ENCODE measurements around the gene PEF1.

PEF1 gene

DNA sequence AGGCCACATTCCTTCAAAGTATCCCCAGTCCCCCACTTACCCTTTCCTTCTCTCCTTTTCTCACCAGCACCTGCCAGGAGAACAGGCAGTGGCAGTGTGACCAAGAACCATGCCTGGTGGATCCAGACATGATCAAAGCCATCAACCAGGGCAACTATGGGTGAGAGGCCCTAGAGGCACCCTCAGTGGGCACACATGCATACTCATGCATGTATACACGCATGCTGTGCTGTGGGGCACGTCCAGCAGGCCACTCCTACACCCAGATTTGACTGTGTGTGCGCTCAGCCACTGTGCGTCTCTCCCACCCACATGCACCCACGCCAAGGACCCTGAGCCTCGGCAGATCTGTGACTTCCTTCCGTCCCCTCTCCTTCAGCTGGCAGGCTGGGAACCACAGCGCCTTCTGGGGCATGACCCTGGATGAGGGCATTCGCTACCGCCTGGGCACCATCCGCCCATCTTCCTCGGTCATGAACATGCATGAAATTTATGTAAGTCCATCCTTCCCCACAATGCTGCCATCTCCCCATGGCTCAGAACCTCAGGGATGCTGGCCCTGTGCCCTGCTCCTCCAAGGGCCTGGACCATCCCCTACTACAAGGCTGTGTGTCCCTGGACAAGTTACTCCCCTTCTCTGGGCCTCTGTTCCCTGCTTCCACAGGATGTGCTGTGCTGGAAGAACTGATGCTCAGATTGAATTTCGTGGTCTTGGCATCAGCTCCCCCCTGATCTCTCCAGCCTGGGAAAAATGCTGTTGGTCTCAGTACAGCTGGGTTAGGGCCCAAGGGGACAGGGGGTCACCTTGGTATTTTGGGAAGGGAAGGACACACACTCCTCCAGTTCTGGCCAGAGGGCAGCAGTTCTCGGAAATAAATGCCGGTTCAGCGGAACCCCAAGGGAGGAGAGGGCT lies 61.3 kb downstream of the PEF1 start:
- peak in 1 of 2 experiments; percentile 1 for DNase-seq

DNA sequence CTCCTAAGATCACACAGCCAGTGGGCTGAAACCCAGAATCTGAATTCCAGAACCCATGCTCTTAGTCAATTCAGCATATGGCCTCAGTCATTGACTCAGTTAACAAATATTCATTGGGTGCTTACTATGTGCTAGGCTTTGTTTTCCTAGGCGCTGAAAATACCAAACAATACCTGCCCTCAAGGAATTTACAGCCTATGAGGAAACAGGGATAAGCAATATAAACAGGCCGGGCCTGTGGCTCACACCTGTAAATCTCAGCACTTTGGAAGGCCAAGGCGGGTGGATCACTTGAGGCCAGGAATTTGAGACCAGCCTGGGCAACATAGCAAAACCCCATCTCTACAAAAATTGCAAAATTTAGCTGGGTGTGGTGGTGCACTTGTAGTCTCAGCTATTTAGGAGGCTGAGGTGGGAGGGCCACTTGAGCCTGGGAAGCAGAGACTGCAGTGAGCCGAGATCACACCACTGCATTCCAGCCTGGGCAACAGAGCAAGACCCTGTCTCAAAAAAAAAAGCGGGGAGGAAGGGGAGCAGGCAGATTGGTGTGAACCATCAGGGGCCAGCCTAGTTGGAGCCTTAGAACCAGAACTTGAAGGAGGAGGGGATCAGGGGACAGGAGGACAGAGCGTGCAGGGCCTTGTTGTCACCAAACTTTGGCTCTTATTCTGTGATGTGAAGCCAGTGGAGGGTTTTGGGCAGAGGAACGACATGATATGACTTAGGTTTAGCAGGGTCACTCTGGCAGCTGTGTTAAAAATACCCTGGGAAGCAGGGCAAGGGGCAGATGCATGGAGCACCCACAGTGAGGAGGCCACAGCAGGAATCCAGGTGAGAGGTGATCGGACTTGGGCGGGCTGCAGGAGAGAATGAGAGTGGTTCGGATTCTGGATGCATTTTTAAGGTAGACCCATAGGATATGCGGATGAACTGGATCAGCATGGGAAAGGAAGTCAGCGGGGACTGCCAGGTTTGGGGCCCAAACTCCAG lies 62.6 kb downstream of the PEF1 start:
- no peak for DNase-seq

DNA sequence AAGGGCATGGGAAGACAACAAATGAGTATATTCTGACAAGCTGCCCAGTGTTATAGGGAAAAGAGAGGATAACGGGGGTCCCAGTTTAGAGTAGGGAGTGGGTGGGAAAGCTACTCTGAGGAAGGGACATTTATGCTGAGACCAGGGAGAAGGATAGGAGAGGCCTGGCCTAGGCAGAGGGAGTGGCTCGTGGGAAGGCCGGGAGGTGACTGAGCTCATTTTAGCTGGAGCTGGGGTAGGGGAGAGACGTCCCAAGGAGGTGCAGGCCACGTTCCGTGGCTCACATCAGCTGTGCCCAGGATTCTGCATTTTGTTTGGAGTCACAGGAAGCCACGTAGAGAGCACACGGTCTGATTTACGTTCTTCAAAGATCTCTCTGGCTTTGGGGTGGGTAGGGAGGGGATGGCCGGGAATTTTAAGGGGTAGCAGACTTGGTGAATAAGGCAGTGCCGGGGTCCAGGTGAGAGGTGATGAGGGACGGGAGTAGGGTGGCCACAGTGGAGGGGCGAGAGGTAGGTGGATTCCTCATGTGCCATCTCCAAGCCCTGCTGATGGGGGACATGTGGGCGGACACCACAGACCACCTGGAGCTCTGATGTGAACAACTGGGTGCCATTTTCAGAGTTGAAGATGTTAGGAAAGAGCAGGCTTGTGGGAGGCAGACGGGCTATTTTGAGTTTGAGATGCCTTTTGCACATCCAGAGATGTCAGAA lies 63.6 kb downstream of the PEF1 start:
- DNase-seq, result no peak

DNA sequence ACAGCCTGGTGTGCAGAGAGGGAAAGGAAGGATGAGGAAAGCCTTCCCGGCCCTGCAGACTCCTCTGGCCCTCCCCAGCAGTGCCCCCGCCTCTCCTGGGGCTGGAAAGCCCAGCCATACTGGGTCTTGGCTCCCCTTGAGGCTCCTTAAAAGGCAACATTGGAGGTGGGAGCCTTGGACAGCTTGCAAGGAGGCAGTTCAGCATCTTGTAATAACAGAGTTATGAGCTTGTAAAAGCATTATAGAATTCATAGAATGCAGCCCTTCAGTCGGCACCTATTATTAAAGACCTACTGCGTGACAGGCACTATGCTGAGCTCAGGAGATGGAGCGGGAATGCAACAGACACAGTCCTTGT lies 64.2 kb downstream of the PEF1 start:
- no peak for DNase-seq

Measured in activated T-cell treated with anti-CD3 and anti-CD28 coated beads, Interleukin-2, amount 50 U/mL, for 48 hours (primary cell).